Osteoblast (primary cell): ENCODE measurements around the gene PKIB. TPM values are rescaled to one million over a fixed set of nuclear protein-coding genes. Genes with fewer than 3 reads are reported as not detected.

ENCODE experiments used
- DNase-seq: peaks from one replicate; pipeline ENCODE4 v3.0.0; 2011; ENCODE audit warnings: low spot score, mixed read lengths; ENCODE audit not compliant: insufficient read length; ENCODE audit errors: missing footprints
- H2AFZ ChIP-seq: 2 replicates; pipeline ENCODE4 v1.6.0; 2011; ENCODE audit warnings: mild to moderate bottlenecking, low read length
- H3K27ac ChIP-seq: 2 replicates; pipeline ENCODE4 v1.5.1; 2011; ENCODE audit warnings: mild to moderate bottlenecking, low read depth, low read length, moderate library complexity
- H3K27me3 ChIP-seq: 2 replicates; pipeline ENCODE4 v1.6.0; 2012; ENCODE audit warnings: mild to moderate bottlenecking, control low read depth, inconsistent platforms, low read length, moderate library complexity; ENCODE audit not compliant: insufficient read depth
- H3K36me3 ChIP-seq: 2 replicates; pipeline ENCODE4 v1.5.1; 2011; ENCODE audit warnings: mild to moderate bottlenecking, low read length, control low read depth, moderate library complexity; ENCODE audit not compliant: insufficient read depth
- H3K4me1 ChIP-seq: 2 replicates; pipeline ENCODE4 v1.5.1; 2011; ENCODE audit warnings: mild to moderate bottlenecking, low read length, control low read depth, moderate library complexity; ENCODE audit not compliant: insufficient read depth
- H3K4me2 ChIP-seq: 2 replicates; pipeline ENCODE4 v1.6.0; 2011; ENCODE audit warnings: mild to moderate bottlenecking, low read length; ENCODE audit not compliant: insufficient read depth
- H3K4me3 ChIP-seq: fragments of 200-600 bp; sonication (generic); 3 replicates; pipeline ENCODE4 v1.5.1; 2012; ENCODE audit warnings: mild to moderate bottlenecking, low read length, inconsistent platforms; ENCODE audit not compliant: insufficient read depth
- H3K79me2 ChIP-seq: 2 replicates; pipeline ENCODE4 v1.6.0; 2012; ENCODE audit warnings: mild to moderate bottlenecking, low read length, control low read depth, inconsistent platforms; ENCODE audit not compliant: insufficient read depth
- H3K9me3 ChIP-seq: 2 replicates; pipeline ENCODE4 v1.5.1; 2011; ENCODE audit warnings: low read depth, low read length, control low read depth
- H4K20me1 ChIP-seq: 2 replicates; pipeline ENCODE4 v1.6.0; 2012; ENCODE audit warnings: mild to moderate bottlenecking, low read length, control low read depth; ENCODE audit not compliant: insufficient read depth
- CTCF ChIP-seq: IDR thresholded peaks from 2 replicates; pipeline ENCODE4 v1.5.1; 2011; ENCODE audit warnings: mild to moderate bottlenecking, low read depth, low read length, moderate library complexity; ENCODE audit errors: extremely low read depth
- total RNA-seq: library from RNA; depleted of rRNA; stranded (reverse); fragments of >200 nt; gene quantifications from 2 replicates; pipeline ENCODE4 v1.2.3, GENCODE V29; 2012

PKIB gene
- total RNA-seq, 1 donor = 0.72 TPM

GRCh38 chr6:122622479-122622878 is 12.3 kb downstream of the PKIB start:
- no peaks in the 10 kb centered on the region for H3K79me2 ChIP-seq
- no peak overlapping the region for H3K4me2 ChIP-seq
- no peaks in the 10 kb centered on the region for H3K36me3 ChIP-seq
- H3K27ac ChIP-seq = no peak overlapping the region
- no peak overlapping the region for H3K4me3 ChIP-seq
- no peaks in the 10 kb centered on the region for H3K27me3 ChIP-seq
- H3K9me3 ChIP-seq = no peaks in the 10 kb centered on the region
- H2AFZ ChIP-seq = no peak overlapping the region
- DNase-seq = no peak
- no peaks in the 10 kb centered on the region for H4K20me1 ChIP-seq
- H3K4me1 ChIP-seq = no peaks in the 10 kb centered on the region
- TF ChIP-seq CTCF = no peak

- Histone ChIP-seq H3K9me3 (no peaks in the 10 kb centered on the region), H3K27ac (no peak overlapping the region), H3K4me3 (no peak overlapping the region), H3K4me1 (no peaks in the 10 kb centered on the region), H3K27me3 (no peaks in the 10 kb centered on the region), H3K79me2 (no peaks in the 10 kb centered on the region), H3K4me2 (no peak overlapping the region), H3K36me3 (no peaks in the 10 kb centered on the region), H2AFZ (no peak overlapping the region), H4K20me1 (no peaks in the 10 kb centered on the region)
- no peak for DNase-seq
- TF ChIP-seq CTCF = no peak
Observed at GRCh38 chr6:122623279-122623678, 13.1 kb downstream of the PKIB start.

GRCh38 chr6:122624853-122625252 is 14.6 kb downstream of the PKIB start:
- TF ChIP-seq CTCF = no peak
- DNase-seq = no peak

GRCh38 chr6:122628714-122629113 is 18.5 kb downstream of the PKIB start:
- Histone ChIP-seq H3K27ac (no peak overlapping the region), H2AFZ (no peak overlapping the region), H3K4me1 (no peaks in the 10 kb centered on the region), H3K27me3 (no peaks in the 10 kb centered on the region), H3K79me2 (no peaks in the 10 kb centered on the region), H3K4me3 (no peak overlapping the region), H4K20me1 (no peaks in the 10 kb centered on the region), H3K4me2 (no peak overlapping the region), H3K36me3 (no peaks in the 10 kb centered on the region), H3K9me3 (no peaks in the 10 kb centered on the region)
- no peak for DNase-seq
- no peak for TF ChIP-seq CTCF

More at GRCh38 chr6:122624853-122625252, 14.6 kb downstream of the PKIB start:
- H3K79me2 ChIP-seq = no peaks in the 10 kb centered on the region
- no peaks in the 10 kb centered on the region for H3K36me3 ChIP-seq
- H3K4me2 ChIP-seq = no peak overlapping the region
- H3K4me1 ChIP-seq = no peaks in the 10 kb centered on the region
- no peak overlapping the region for H3K4me3 ChIP-seq
- no peaks in the 10 kb centered on the region for H3K9me3 ChIP-seq
- H4K20me1 ChIP-seq = no peaks in the 10 kb centered on the region
- H3K27me3 ChIP-seq = no peaks in the 10 kb centered on the region
- no peak overlapping the region for H2AFZ ChIP-seq
- no peak overlapping the region for H3K27ac ChIP-seq
